Activated B cell treated with CpG ODN at 0.5 μM for 24 hours (primary cell): Measurements from ENCODE around the gene PTPRC. TPM values are rescaled to one million over a fixed set of nuclear protein-coding genes. Genes with fewer than 3 reads are reported as not detected.

ENCODE experiments used
- ATAC-seq: fragments of 200-7000 bp; cut with Tn5 transposase; one replicate; pipeline ENCODE4 v1.10.0; 2021; ENCODE audit warnings: low read depth, mild to moderate bottlenecking, moderate library complexity
- CTCF ChIA-PET: fragments of 350-600 bp; sonication (Branson Sonifier 250); formaldehyde crosslinking; loops from one replicate; lab custom pipeline; 2021; ENCODE audit warnings: antibody characterized with exemption; lab: Charles Lee
- POLR2A ChIA-PET: fragments of 350-600 bp; sonication (Branson Sonifier 250); formaldehyde crosslinking; loops from one replicate; lab custom pipeline; 2021; ENCODE audit warnings: antibody characterized with exemption; lab: Charles Lee
- DNase-seq: peaks from one replicate; pipeline ENCODE4 v3.0.0; 2022
- H3K27ac Mint-ChIP-seq: one replicate; pipeline ENCODE4 v1.8.0; 2020; ENCODE audit warnings: mixed read lengths
- H3K27me3 Mint-ChIP-seq: one replicate; pipeline ENCODE4 v1.8.0; 2021; ENCODE audit warnings: mixed read lengths
- H3K36me3 Mint-ChIP-seq: one replicate; pipeline ENCODE4 v1.8.0; 2021; ENCODE audit warnings: low read depth, mixed read lengths
- H3K4me1 Mint-ChIP-seq: one replicate; pipeline ENCODE4 v1.8.0; 2021; ENCODE audit warnings: mixed read lengths
- H3K4me3 Mint-ChIP-seq: one replicate; pipeline ENCODE4 v1.8.0; 2020; ENCODE audit warnings: mild to moderate bottlenecking, mixed read lengths
- H3K9me3 Mint-ChIP-seq: one replicate; pipeline ENCODE4 v1.8.0; 2020; ENCODE audit warnings: mixed read lengths
- intact Hi-C: fragments of 100-400 bp; cut with micrococcal nuclease; formaldehyde crosslinking; loops from one replicate; pipeline ENCODE4 v1.15.1; 2024
- total RNA-seq: library from RNA; stranded (reverse); gene quantifications from 2 replicates; pipeline ENCODE4 v1.2.3, GENCODE V29; 2022
- TF ChIP-seq, protein P1 (sequence below): fragments of 200-600 bp; IDR thresholded peaks from one replicate; pipeline ENCODE4 v1.8.0; 2022; ENCODE audit warnings: antibody characterized with exemption, mild to moderate bottlenecking

PTPRC gene
- total RNA-seq, 1 donor from 2014 or later: 506 TPM

DNA sequence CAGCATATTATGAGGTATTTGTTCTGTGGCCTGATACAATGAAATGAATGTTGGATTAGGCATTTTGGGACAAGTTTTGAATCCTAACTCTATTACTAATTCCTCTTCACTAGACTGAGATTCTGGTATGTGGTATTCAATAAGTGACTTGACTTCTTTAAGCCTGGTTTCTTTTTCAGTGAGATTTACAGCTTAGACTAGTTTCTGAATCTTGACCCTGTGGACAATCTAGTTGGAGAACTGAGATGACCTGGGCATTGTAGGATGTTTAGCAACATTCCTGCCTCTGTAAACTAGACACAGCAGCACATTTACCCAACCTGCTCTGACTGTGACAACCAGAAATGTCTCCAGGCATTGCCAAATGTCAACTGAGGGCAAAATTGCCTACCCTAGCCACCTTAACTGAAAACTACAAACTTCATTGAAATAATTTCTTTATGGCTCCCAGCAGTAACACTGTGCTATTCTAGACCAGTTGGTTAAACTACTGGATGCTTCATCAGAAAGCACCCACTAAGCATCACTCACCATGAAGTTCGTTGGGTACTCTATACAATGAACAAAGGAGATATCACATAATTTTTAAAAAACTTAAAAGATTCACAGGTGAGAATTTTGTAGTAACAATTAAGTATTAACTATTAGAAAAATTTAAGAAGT is 16.8 kb downstream of the PTPRC start:
- Mint-ChIP-seq H3K4me3 (peak overlapping the region; percentile 61), H3K4me1 (peaks cover 83% of the 10 kb centered on the region), H3K36me3 (peaks cover 41% of the 10 kb centered on the region), H3K27ac (peak overlapping the region; percentile 83), H3K9me3 (no peaks in the 10 kb centered on the region), H3K27me3 (no peaks in the 10 kb centered on the region)
- ChIA-PET CTCF (interaction anchor here (1.1 kb wide), 1 partner anchor 34 kb away, joined by 3 read pairs; no protein-coding TSS in a partner anchor), POLR2A (interaction anchor here (0.7 to 4.3 kb wide), 8 partner anchors 7 to 497 kb away, joined by 3 to 30 read pairs (median 10); partner anchors contain the start of gene PTPRC)
- intact Hi-C loops: loop anchor here (1.0 kb wide), 3 partner anchors 10 to 26 kb away; no protein-coding TSS in a partner anchor
- TF ChIP-seq, protein P1, sequence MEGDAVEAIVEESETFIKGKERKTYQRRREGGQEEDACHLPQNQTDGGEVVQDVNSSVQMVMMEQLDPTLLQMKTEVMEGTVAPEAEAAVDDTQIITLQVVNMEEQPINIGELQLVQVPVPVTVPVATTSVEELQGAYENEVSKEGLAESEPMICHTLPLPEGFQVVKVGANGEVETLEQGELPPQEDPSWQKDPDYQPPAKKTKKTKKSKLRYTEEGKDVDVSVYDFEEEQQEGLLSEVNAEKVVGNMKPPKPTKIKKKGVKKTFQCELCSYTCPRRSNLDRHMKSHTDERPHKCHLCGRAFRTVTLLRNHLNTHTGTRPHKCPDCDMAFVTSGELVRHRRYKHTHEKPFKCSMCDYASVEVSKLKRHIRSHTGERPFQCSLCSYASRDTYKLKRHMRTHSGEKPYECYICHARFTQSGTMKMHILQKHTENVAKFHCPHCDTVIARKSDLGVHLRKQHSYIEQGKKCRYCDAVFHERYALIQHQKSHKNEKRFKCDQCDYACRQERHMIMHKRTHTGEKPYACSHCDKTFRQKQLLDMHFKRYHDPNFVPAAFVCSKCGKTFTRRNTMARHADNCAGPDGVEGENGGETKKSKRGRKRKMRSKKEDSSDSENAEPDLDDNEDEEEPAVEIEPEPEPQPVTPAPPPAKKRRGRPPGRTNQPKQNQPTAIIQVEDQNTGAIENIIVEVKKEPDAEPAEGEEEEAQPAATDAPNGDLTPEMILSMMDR: no peak
- DNase-seq (no peak), ATAC-seq (no peak)

DNA sequence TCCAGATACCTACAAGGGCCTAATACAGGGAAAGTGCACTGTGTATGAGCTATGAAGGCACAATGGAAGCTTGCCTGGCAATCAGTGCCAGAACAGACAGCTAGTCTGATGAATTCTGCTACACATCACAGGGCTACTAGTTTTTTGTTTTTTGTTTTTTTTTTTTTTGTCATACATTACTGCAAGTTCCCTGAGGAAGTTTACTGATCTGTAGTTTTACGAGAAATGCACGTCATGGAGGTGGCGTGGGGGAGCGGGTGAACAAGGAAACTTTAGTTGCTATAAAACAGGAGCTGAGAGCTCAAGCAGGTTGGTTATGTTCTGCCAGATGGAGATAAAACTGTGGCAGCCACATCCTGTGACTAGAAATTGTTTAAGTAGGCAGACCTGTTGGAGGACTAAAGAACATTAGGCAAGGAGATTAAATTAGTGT is 17.7 kb downstream of the PTPRC start:
- peaks cover 81% of the 10 kb centered on the region for H3K4me1 Mint-ChIP-seq
- peak overlapping the region; percentile 92 for H3K27ac Mint-ChIP-seq
- ATAC-seq: peak; percentile 45
- intact Hi-C loops: loop anchor here (1.0 kb wide), 3 partner anchors 11 to 25 kb away; no protein-coding TSS in a partner anchor
- H3K9me3 Mint-ChIP-seq: no peaks in the 10 kb centered on the region
- peak overlapping the region; percentile 69 for H3K4me3 Mint-ChIP-seq
- DNase-seq: no peak
- TF ChIP-seq, protein P1: no peak
- ChIA-PET CTCF (interaction anchor here (0.7 kb wide), 1 partner anchor 39 kb away, joined by 3 read pairs; no protein-coding TSS in a partner anchor), POLR2A (interaction anchor here (0.6 to 4.3 kb wide), 16 partner anchors 8 to 498 kb away, joined by 3 to 30 read pairs (median 7); partner anchors contain the start of gene PTPRC)
- H3K27me3 Mint-ChIP-seq: no peaks in the 10 kb centered on the region
- H3K36me3 Mint-ChIP-seq: peaks cover 42% of the 10 kb centered on the region

DNA sequence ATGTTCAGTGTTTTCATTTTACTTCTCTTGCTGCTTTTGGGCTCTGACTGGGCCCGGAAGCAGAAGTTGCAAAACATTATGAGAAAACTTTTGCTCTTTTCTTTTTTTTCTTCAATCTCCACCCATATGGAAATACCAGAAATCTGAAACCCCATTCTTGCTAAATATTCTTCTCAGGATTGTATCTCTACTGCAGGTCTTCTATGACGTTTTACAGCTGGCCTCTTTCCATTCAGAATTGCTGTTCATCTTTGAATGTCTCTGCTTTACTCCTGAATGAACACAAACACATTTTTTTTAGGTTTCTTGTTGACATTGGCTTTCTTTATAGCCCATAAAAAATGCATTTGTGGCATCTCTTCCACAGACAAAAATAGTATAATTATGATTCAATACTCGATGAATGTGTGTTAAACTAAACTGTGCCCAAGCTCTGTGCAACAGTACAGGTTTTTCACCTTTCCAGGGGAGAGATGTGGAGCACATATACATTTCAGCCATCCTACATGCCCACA is 18.8 kb downstream of the PTPRC start:
- peak overlapping the region; percentile 84 for H3K27ac Mint-ChIP-seq
- DNase-seq (no peak), ATAC-seq (peak; percentile 57)
- no peaks in the 10 kb centered on the region for H3K9me3 Mint-ChIP-seq
- peak overlapping the region; percentile 56 for H3K4me3 Mint-ChIP-seq
- peaks cover 78% of the 10 kb centered on the region for H3K4me1 Mint-ChIP-seq
- intact Hi-C loops: loop anchor here (1.0 kb wide), 2 partner anchors 11 to 36 kb away; no protein-coding TSS in a partner anchor
- H3K27me3 Mint-ChIP-seq: no peaks in the 10 kb centered on the region
- H3K36me3 Mint-ChIP-seq: peaks cover 40% of the 10 kb centered on the region
- TF ChIP-seq, protein P1: no peak
- ChIA-PET CTCF (no interaction called here), POLR2A (interaction anchor here (0.6 to 4.3 kb wide), 12 partner anchors 10 to 110 kb away, joined by 3 to 30 read pairs (median 8); partner anchors contain the start of gene PTPRC)

DNA sequence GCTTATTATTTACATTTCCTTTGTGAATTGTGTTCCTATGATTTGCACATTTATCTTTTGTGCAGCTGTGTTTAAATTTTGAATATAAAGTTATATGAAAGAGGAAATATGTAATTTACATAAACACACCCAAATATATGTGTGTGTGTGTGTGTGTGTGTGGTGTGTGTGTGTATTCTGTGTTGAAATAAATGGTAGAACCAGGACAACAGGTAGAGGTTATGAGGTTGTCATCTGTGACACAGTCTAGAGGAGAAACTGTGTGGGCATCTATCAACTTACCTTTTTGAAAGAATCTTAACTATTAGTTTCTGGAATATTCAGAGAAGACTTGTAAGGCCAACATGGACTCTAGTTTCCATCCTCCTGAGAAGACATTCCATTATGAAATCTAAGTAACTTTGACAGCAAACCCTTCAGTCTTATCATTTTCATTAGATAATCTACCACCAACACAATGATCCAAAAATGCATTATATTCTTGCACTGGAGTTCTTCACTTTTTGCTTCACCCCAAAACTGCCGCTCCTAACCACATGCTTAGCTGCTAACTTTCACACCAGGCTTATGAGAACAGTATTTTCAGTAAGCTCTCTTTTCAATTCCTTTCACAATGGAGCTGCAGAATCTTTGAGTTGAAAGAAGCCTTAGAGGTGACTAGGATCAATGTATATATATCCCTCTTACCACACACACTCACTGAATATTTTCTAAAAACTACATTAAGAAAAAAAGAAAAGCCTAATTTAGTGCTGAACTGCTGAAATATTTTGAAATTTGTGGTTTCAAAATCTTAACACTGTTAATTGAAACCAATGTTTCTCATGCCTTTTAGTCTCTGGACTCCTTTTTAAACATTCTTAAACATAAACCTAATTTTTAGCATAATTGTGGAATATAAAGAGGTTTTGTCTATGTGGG is 21.8 kb downstream of the PTPRC start:
- H3K27ac Mint-ChIP-seq: peak overlapping the region; percentile 73
- DNase-seq: no peak
- peak overlapping the region; percentile 21 for H3K4me3 Mint-ChIP-seq
- TF ChIP-seq, protein P1: no peak
- H3K36me3 Mint-ChIP-seq: peaks cover 56% of the 10 kb centered on the region
- no peaks in the 10 kb centered on the region for H3K27me3 Mint-ChIP-seq
- peaks cover 81% of the 10 kb centered on the region for H3K4me1 Mint-ChIP-seq
- no peak for ATAC-seq
- intact Hi-C loops: loop anchor here (10.0 kb wide), 1 partner anchor 1644 kb away; no protein-coding TSS in a partner anchor
- no peaks in the 10 kb centered on the region for H3K9me3 Mint-ChIP-seq
- CTCF ChIA-PET: no interaction called here
- POLR2A ChIA-PET: interaction anchor here (0.6 to 2.7 kb wide), 4 partner anchors 10 to 73 kb away, joined by 3 to 9 read pairs (median 4); partner anchors contain the start of gene PTPRC
